Sigmoid colon (tissue), 3 donors: ENCODE data around the gene DNAJC3.

Experiments used
- POLR2A ChIP-seq, 2 donors: fragments of 450-650 bp; IDR thresholded peaks; one replicate each; pipeline ENCODE4 v1.6.1; 2016; ENCODE audit warnings: antibody characterized with exemption in 2 of 2, mild to moderate bottlenecking in 2 of 2, moderate library complexity in 2 of 2
- TF ChIP-seq, protein P1 (sequence below), 4 experiments: fragments of 450-650 bp in 3 of 4; fragments of 200-600 bp in 1 of 4; IDR thresholded peaks; one replicate each; pipeline ENCODE4 v1.5.1; 2016 to 2019; ENCODE audit warnings: antibody characterized with exemption in 4 of 4, mild to moderate bottlenecking in 3 of 4, moderate library complexity in 2 of 4

DNA sequence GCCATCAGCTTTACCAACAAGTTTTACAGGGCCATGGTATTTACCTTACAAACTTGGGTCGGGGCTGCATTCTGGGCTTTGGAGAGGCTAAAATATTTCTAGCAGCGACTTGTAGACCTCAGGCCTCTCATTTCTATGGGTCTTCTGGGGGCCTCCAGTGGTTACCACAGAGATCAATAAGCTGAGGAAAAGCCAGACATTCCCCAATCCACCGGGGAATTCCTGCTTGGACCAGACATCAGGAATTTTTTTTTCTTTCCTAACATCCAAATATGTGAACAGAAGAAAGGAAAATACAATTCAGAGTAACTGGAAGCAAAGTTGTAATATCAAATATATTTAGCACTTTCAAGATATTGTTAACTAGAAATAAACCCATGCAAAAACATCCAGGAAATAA is 33.9 kb upstream of the DNAJC3 start:
- TF ChIP-seq, protein P1, sequence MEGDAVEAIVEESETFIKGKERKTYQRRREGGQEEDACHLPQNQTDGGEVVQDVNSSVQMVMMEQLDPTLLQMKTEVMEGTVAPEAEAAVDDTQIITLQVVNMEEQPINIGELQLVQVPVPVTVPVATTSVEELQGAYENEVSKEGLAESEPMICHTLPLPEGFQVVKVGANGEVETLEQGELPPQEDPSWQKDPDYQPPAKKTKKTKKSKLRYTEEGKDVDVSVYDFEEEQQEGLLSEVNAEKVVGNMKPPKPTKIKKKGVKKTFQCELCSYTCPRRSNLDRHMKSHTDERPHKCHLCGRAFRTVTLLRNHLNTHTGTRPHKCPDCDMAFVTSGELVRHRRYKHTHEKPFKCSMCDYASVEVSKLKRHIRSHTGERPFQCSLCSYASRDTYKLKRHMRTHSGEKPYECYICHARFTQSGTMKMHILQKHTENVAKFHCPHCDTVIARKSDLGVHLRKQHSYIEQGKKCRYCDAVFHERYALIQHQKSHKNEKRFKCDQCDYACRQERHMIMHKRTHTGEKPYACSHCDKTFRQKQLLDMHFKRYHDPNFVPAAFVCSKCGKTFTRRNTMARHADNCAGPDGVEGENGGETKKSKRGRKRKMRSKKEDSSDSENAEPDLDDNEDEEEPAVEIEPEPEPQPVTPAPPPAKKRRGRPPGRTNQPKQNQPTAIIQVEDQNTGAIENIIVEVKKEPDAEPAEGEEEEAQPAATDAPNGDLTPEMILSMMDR (IDR thresholded peaks at IDR 0.05) = no peak
- TF ChIP-seq POLR2A (IDR thresholded peaks at IDR 0.05) = no peak
